Glutamatergic neuron (in vitro differentiated cells): ENCODE measurements around the gene PPP1R3C. TPM values are rescaled to one million over a fixed set of nuclear protein-coding genes. Genes with fewer than 3 reads are reported as not detected.

ENCODE experiments used
- DNase-seq: peaks from one replicate; pipeline ENCODE4 v3.0.0; 2022
- H3K27ac Mint-ChIP-seq: one replicate; pipeline ENCODE4 v1.8.0; 2020; ENCODE audit warnings: mild to moderate bottlenecking, mixed read lengths, inconsistent platforms; ENCODE audit not compliant: unreplicated experiment
- H3K27me3 Mint-ChIP-seq: one replicate; pipeline ENCODE4 v1.8.0; 2020; ENCODE audit warnings: mild to moderate bottlenecking, moderate library complexity, mixed read lengths, inconsistent platforms; ENCODE audit not compliant: unreplicated experiment
- H3K36me3 Mint-ChIP-seq: one replicate; pipeline ENCODE4 v1.8.0; 2020; ENCODE audit warnings: mild to moderate bottlenecking, mixed read lengths, inconsistent platforms; ENCODE audit not compliant: unreplicated experiment
- H3K4me1 Mint-ChIP-seq: one replicate; pipeline ENCODE4 v1.8.0; 2020; ENCODE audit warnings: mild to moderate bottlenecking, low read depth, mixed read lengths, inconsistent platforms; ENCODE audit not compliant: unreplicated experiment
- H3K4me3 Mint-ChIP-seq: one replicate; pipeline ENCODE4 v1.8.0; 2020; ENCODE audit warnings: mild to moderate bottlenecking, mixed read lengths, inconsistent platforms; ENCODE audit not compliant: unreplicated experiment
- H3K9me3 Mint-ChIP-seq: one replicate; pipeline ENCODE4 v1.8.0; 2020; ENCODE audit warnings: mild to moderate bottlenecking, moderate library complexity, mixed read lengths, inconsistent platforms; ENCODE audit not compliant: unreplicated experiment
- total RNA-seq: library from RNA; stranded (reverse); fragmentation: NEBNext Ultra II Directional; extraction: Animal tissue kit (Norgen Biotek cat#: 25700); gene quantifications from one replicate; pipeline ENCODE4 v1.2.1, GENCODE V29; 2021; ENCODE audit not compliant: unreplicated experiment
- TF ChIP-seq, protein P1 (sequence below): fragments of 200-600 bp; sonication (generic); IDR thresholded peaks from one replicate; pipeline ENCODE4 v1.5.0; 2021; ENCODE audit not compliant: partially characterized antibody, unreplicated experiment

The PPP1R3C gene
- total RNA-seq, 1 donor from 2014 or later, result 19.4 TPM

DNA sequence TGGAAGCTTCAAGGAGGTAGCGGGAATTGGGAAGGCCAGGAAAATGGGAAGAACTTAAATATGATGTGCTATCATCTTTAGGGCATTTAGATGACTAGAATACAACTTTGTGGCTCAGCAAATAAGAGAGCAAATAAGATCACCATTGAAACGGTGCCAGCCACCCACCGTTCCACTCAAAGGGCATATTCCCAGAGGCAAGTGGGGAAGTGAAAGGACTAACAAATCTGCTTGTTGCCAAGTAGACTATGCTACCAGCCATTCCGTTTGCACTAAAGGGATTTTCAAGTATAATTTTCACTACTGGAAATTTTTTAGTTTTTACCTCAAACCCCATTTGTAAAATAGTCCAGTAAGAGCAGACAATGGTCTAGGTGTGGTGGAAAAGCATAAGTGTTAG is 4.0 kb upstream of the PPP1R3C start:
- Mint-ChIP-seq H3K27me3 (peaks cover 2% of the 10 kb centered on the region), H3K27ac (no peak overlapping the region), H3K4me1 (peaks cover 11% of the 10 kb centered on the region), H3K4me3 (no peak overlapping the region), H3K36me3 (no peaks in the 10 kb centered on the region), H3K9me3 (peaks cover 2% of the 10 kb centered on the region)
- TF ChIP-seq, protein P1, sequence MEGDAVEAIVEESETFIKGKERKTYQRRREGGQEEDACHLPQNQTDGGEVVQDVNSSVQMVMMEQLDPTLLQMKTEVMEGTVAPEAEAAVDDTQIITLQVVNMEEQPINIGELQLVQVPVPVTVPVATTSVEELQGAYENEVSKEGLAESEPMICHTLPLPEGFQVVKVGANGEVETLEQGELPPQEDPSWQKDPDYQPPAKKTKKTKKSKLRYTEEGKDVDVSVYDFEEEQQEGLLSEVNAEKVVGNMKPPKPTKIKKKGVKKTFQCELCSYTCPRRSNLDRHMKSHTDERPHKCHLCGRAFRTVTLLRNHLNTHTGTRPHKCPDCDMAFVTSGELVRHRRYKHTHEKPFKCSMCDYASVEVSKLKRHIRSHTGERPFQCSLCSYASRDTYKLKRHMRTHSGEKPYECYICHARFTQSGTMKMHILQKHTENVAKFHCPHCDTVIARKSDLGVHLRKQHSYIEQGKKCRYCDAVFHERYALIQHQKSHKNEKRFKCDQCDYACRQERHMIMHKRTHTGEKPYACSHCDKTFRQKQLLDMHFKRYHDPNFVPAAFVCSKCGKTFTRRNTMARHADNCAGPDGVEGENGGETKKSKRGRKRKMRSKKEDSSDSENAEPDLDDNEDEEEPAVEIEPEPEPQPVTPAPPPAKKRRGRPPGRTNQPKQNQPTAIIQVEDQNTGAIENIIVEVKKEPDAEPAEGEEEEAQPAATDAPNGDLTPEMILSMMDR, result no peak
- no peak for DNase-seq

DNA sequence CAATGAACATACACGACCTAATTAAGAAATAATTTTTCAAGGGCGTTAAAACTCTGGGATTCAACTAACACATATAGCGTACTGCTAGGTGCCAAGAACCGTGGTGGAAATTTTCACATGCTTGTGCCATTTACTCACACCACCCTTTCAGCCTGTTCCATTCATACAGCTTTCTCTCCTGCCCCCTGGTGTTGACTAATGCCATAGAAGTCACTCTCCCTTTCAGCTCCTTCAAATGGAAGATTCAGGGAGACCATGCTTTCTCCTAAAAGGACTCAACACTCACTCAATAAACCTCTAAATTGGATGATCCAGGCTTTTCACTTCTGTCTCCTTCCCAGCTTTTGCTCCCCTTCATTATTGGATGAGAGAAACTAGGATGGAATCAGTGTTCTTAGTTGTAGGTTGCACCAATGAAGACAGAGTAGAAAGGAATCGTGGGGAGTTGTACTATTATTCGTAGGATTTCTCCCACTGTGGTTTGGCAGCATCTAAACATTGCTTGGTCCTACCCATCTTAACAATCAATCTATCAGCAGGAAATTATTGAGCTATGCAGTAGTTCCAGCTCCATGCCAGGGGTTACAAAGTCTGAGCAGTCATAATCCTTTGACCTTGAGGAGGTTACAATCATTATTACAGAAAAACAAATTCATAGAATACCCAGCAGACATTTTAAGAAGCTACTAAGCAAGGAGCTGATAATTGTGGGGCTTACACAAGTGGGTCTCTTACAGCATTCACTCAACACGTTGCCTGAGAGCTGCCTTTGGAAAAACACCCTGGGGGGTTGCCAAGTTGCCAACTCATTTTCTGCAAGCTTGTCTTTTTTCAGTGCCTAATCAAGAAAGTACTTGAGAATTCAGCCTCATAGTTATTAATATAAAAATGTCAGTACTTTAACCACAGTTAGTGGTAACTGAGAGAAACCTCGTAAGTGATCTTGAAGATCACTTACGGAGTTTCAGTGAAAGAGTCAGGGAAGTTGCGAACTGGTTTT is 2.8 kb upstream of the PPP1R3C start:
- H3K4me1 Mint-ChIP-seq, result peaks cover 17% of the 10 kb centered on the region
- H3K36me3 Mint-ChIP-seq, result peaks cover 6% of the 10 kb centered on the region
- peak overlapping the region; percentile 12 for H3K4me3 Mint-ChIP-seq
- H3K27me3 Mint-ChIP-seq, result peaks cover 2% of the 10 kb centered on the region
- peaks cover 7% of the 10 kb centered on the region for H3K9me3 Mint-ChIP-seq
- TF ChIP-seq, protein P1, result peak; percentile 72
- DNase-seq, result peak; percentile 29
- H3K27ac Mint-ChIP-seq, result no peak overlapping the region

DNA sequence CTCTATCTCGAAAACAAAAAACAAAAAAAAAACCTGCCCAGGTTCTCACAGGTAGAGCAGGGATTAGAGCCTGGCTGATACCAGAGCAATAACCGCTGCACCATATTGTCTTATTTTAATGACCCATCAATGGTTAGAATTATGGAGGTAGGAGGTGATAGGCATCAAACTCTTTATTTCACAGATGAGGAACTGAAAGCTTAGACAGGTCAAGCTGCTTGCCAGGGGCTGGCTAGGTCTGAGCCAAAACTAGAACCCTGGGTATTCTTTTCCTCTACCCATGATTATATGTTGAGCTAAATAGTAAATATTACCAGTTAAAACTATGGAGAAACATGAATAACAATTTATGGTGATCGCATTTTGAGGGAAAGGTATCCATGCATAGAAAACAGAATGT is 2.0 kb upstream of the PPP1R3C start:
- H3K27me3 Mint-ChIP-seq, result peaks cover 2% of the 10 kb centered on the region
- no peak overlapping the region for H3K27ac Mint-ChIP-seq
- peaks cover 7% of the 10 kb centered on the region for H3K9me3 Mint-ChIP-seq
- no peak overlapping the region for H3K4me3 Mint-ChIP-seq
- TF ChIP-seq, protein P1, result no peak
- H3K4me1 Mint-ChIP-seq, result peaks cover 24% of the 10 kb centered on the region
- DNase-seq, result no peak
- H3K36me3 Mint-ChIP-seq, result peaks cover 14% of the 10 kb centered on the region

DNA sequence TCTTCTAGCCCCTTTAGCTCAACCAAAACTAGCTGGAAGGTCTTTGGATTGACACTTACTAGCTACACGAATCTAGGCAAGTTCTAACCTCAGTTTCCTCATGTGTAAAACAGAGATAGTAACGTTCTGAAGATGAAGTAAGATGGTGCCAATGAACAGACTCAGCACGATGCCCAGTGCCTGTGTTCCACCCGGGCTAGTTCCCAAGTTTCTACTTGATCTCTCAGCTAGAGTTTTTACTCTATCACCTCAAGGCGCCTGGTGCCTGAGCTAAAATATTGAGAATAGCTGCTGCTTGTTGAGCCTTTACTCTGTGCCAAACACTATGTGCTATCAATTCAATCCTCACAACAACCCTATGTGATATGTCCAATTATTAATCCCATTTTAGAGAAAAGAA is 1.4 kb upstream of the PPP1R3C start:
- Mint-ChIP-seq H3K36me3 (peaks cover 21% of the 10 kb centered on the region), H3K4me3 (no peak overlapping the region), H3K27me3 (peaks cover 2% of the 10 kb centered on the region), H3K9me3 (peaks cover 7% of the 10 kb centered on the region), H3K27ac (no peak overlapping the region), H3K4me1 (peaks cover 30% of the 10 kb centered on the region)
- TF ChIP-seq, protein P1, result no peak
- no peak for DNase-seq

DNA sequence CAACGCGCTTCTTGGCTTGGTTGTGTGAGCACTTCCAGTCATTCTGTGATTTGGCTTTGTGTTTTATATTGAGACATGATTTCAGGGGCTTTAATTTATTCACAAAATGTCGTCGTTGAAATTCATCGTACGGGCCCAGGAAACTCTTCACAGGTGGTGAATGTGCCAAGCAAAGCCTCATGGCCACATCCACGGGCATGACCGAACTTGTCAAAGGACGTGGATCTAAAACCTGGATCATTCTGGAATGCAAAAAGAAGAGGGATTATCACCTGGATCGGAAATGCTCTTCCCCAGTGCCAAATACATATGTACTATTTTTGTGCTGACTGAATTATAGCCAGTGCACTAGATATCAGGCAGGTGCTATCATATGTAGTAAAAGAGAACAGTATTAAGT is 2.2 kb downstream of the PPP1R3C start:
- H3K36me3 Mint-ChIP-seq, result peaks cover 26% of the 10 kb centered on the region
- peak overlapping the region; percentile 79 for H3K4me3 Mint-ChIP-seq
- DNase-seq, result no peak
- peaks cover 32% of the 10 kb centered on the region for H3K4me1 Mint-ChIP-seq
- TF ChIP-seq, protein P1, result no peak
- H3K27me3 Mint-ChIP-seq, result peaks cover 2% of the 10 kb centered on the region
- H3K27ac Mint-ChIP-seq, result no peak overlapping the region
- peaks cover 7% of the 10 kb centered on the region for H3K9me3 Mint-ChIP-seq
